COLO829 (cell line): ENCODE data around the gene GOLGA7B.
"Not testable (repeated sequence)": the region's sequence is repeated elsewhere in the genome, so short reads cannot be mapped to it uniquely, and the experiment has no call there.

Experiments used
- DNase-seq: peaks from one replicate; pipeline ENCODE4 v3.0.0; 2012; ENCODE audit warnings: low spot score

GOLGA7B gene

GRCh38 chr10:97831259-97831658 lies 18.4 kb upstream of the GOLGA7B start:
- DNase-seq, result no peak

- DNase-seq, result no peak
These were observed 13.2 kb upstream of the GOLGA7B start for GRCh38 chr10:97836446-97836845.

GRCh38 chr10:97838091-97838490 lies 11.6 kb upstream of the GOLGA7B start:
- no peak for DNase-seq

- not testable (repeated sequence) for DNase-seq
These were observed 8.5 kb upstream of the GOLGA7B start for GRCh38 chr10:97841166-97841565.

- not testable (repeated sequence) for DNase-seq
These were observed 7.5 kb upstream of the GOLGA7B start for GRCh38 chr10:97842114-97842513.

GRCh38 chr10:97842656-97843280 lies 6.9 kb upstream of the GOLGA7B start:
- no peak for DNase-seq

GRCh38 chr10:97843281-97843671 lies 6.4 kb upstream of the GOLGA7B start:
- DNase-seq, result peak; percentile 83

- not testable (repeated sequence) for DNase-seq
These were observed 5.7 kb upstream of the GOLGA7B start for GRCh38 chr10:97843972-97844371.

GRCh38 chr10:97844678-97845077 lies 5.0 kb upstream of the GOLGA7B start:
- no peak for DNase-seq

GRCh38 chr10:97849103-97849686 lies 448 bp upstream of the GOLGA7B start:
- DNase-seq, result no peak

- no peak for DNase-seq
These were observed 803 bp downstream of the GOLGA7B start for GRCh38 chr10:97850446-97850845.

GRCh38 chr10:97851341-97852001 lies 1.8 kb downstream of the GOLGA7B start:
- DNase-seq, result no peak

- DNase-seq, result no peak
These were observed 2.6 kb downstream of the GOLGA7B start for GRCh38 chr10:97852277-97852676.

GRCh38 chr10:97852840-97853405 lies 3.3 kb downstream of the GOLGA7B start:
- no peak for DNase-seq

GRCh38 chr10:97854743-97855142 lies 5.1 kb downstream of the GOLGA7B start:
- DNase-seq, result no peak

- no peak for DNase-seq
These were observed 8.4 kb downstream of the GOLGA7B start for GRCh38 chr10:97858001-97858439.

GRCh38 chr10:97861097-97861750 lies 11.6 kb downstream of the GOLGA7B start:
- peak; percentile 81 for DNase-seq

GRCh38 chr10:97861924-97862323 lies 12.3 kb downstream of the GOLGA7B start:
- DNase-seq, result no peak

- DNase-seq, result no peak
These were observed 14.2 kb downstream of the GOLGA7B start for GRCh38 chr10:97863808-97864207.

GRCh38 chr10:97865488-97865887 lies 15.8 kb downstream of the GOLGA7B start:
- DNase-seq, result no peak

- no peak for DNase-seq
These were observed 17.0 kb downstream of the GOLGA7B start for GRCh38 chr10:97866524-97867219.

- DNase-seq, result no peak
These were observed 17.7 kb downstream of the GOLGA7B start for GRCh38 chr10:97867220-97867800.
